A549 (cell line): ENCODE results near the gene DACT2. TPM values are rescaled to one million over a fixed set of nuclear protein-coding genes. Genes with fewer than 3 reads are reported as not detected.

Experiments
- ATAC-seq, 2 experiments: fragments of 200-7000 bp in 1 of 2; fragments of >200 bp in 1 of 2; cut with Nextera tagmentation in 1 of 2; cut with Tn5 transposase in 1 of 2; 3 replicates each; pipeline versions ENCODE4 v1.8.0 to v1.9.1; 2018 to 2020; ENCODE audit warnings: mild to moderate bottlenecking in 1 of 2, moderate library complexity in 1 of 2
- CTCF ChIA-PET: fragments of 300-600 bp; sonication (Branson Sonifier 250); formaldehyde crosslinking; extraction: SDS; loops from one replicate; lab custom pipeline; 2021; ENCODE audit warnings: antibody characterized with exemption, inconsistent platforms; lab: Yijun Ruan, JAX
- POLR2A ChIA-PET: fragments of 350-600 bp; formaldehyde crosslinking; extraction: SDS; loops from one replicate; lab custom pipeline; 2021; ENCODE audit warnings: antibody characterized with exemption, inconsistent platforms; lab: Yijun Ruan, JAX
- DNase-seq, 2 experiments: peaks; one replicate each; pipeline versions ENCODE4 v3.0.0 to v3.0.0-alpha.2; 2011 to 2016; ENCODE audit warnings: low read depth in 1 of 2, low spot score in 1 of 2
- FAIRE-seq: peaks from 2 replicates; lab custom pipeline; 2011; peaks lifted over from hg19 to GRCh38; lab: Jason Lieb, UNC
- H3K27ac ChIP-seq, 2 experiments: fragments of >200 bp; sonication (Bioruptor Twin); formaldehyde crosslinking; 3 replicates each; pipeline ENCODE4 v1.5.1; 2016 to 2017
- H3K4me1 ChIP-seq: fragments of >200 bp; sonication (Bioruptor Twin); formaldehyde crosslinking; 3 replicates; pipeline ENCODE4 v1.6.1; 2016
- H3K4me2 ChIP-seq: fragments of >200 bp; sonication (Bioruptor Twin); formaldehyde crosslinking; 3 replicates; pipeline ENCODE4 v1.6.1; 2016
- H3K4me3 ChIP-seq: fragments of >200 bp; sonication (Bioruptor Twin); formaldehyde crosslinking; 3 replicates; pipeline ENCODE4 v1.5.1; 2016
- H3K9me3 ChIP-seq: fragments of >200 bp; sonication (Bioruptor Twin); formaldehyde crosslinking; 3 replicates; pipeline ENCODE4 v1.6.1; 2016
- BCL3 ChIP-seq: fragments of >200 bp; sonication (Bioruptor Twin); formaldehyde crosslinking; IDR thresholded peaks from 3 replicates; pipeline ENCODE4 v1.6.1; 2016
- BHLHE40 ChIP-seq: IDR thresholded peaks from 2 replicates; pipeline ENCODE4 v1.6.1; 2012; ENCODE audit warnings: low read depth, low read length, inconsistent platforms
- CBX2 ChIP-seq: fragments of 200-600 bp; sonication (generic); IDR thresholded peaks from 2 replicates; pipeline ENCODE4 v1.6.1; 2016; ENCODE audit warnings: low read depth, mild to moderate bottlenecking, borderline replicate concordance
- CBX8 ChIP-seq: fragments of 200-600 bp; sonication (generic); IDR thresholded peaks from 2 replicates; pipeline ENCODE4 v1.6.1; 2016
- E2F6 ChIP-seq: IDR thresholded peaks from 2 replicates; pipeline ENCODE4 v1.6.1; 2012; ENCODE audit warnings: low read depth, borderline replicate concordance
- EHF ChIP-seq: fragments of 250-450 bp; sonication (Bioruptor Pico); IDR thresholded peaks from 2 replicates; pipeline ENCODE4 v1.5.0; 2020; ENCODE audit warnings: mild to moderate bottlenecking
- EHMT2 ChIP-seq: fragments of 200-600 bp; sonication (generic); IDR thresholded peaks from 2 replicates; pipeline ENCODE4 v1.6.1; 2016; ENCODE audit warnings: antibody characterized with exemption, low read depth, mild to moderate bottlenecking, moderate library complexity
- FOSB ChIP-seq: fragments of 250-450 bp; sonication (Bioruptor Pico); IDR thresholded peaks from 2 replicates; pipeline ENCODE4 v1.5.0; 2020; ENCODE audit warnings: mild to moderate bottlenecking, moderate library complexity
- FOXS1 ChIP-seq: fragments of 250-450 bp; sonication (Bioruptor Pico); IDR thresholded peaks from 2 replicates; pipeline ENCODE4 v1.5.0; 2020; ENCODE audit warnings: mild to moderate bottlenecking, moderate library complexity
- GATA3 ChIP-seq: IDR thresholded peaks from 2 replicates; pipeline ENCODE4 v1.6.1; 2012; ENCODE audit warnings: borderline replicate concordance
- HDAC2 ChIP-seq: fragments of 200-600 bp; sonication (generic); IDR thresholded peaks from 2 replicates; pipeline ENCODE4 v1.6.1; 2016
- HEYL ChIP-seq: fragments of 250-450 bp; sonication (Bioruptor Pico); IDR thresholded peaks from 2 replicates; pipeline ENCODE4 v1.8.0; 2021; ENCODE audit warnings: mild to moderate bottlenecking, moderate library complexity
- HMGXB4 ChIP-seq: fragments of 250-450 bp; sonication (Bioruptor Pico); IDR thresholded peaks from 2 replicates; pipeline ENCODE4 v1.5.0; 2021; ENCODE audit warnings: mild to moderate bottlenecking, moderate library complexity, borderline replicate concordance
- JUN ChIP-seq, 2 experiments: fragments of >200 bp; sonication (Bioruptor Twin); formaldehyde crosslinking; IDR thresholded peaks; 2 replicates in 1 of 2; 3 replicates in 1 of 2; pipeline ENCODE4 v1.6.1; 2016 to 2017
- MAFK ChIP-seq: fragments of 450-650 bp; IDR thresholded peaks from 2 replicates; pipeline ENCODE4 v1.6.1; 2014; ENCODE audit not compliant: partially characterized antibody
- MAX ChIP-seq: IDR thresholded peaks from 2 replicates; pipeline ENCODE4 v1.6.1; 2012
- PBX3 ChIP-seq: IDR thresholded peaks from 2 replicates; pipeline ENCODE4 v1.6.1; 2012
- PHF8 ChIP-seq: fragments of 200-600 bp; sonication (generic); IDR thresholded peaks from 2 replicates; pipeline ENCODE4 v1.6.1; 2016; ENCODE audit warnings: low read depth, mild to moderate bottlenecking, antibody characterized with exemption, moderate library complexity, borderline replicate concordance
- RAD21 ChIP-seq, 2 experiments: fragments of >200 bp in 1 of 2; sonication (Bioruptor Twin) in 1 of 2; formaldehyde crosslinking in 1 of 2; IDR thresholded peaks in 1 of 2; conservative IDR thresholded peaks in 1 of 2; 2 replicates in 1 of 2; 3 replicates in 1 of 2; pipeline ENCODE4 v1.6.1; 2012 to 2018; ENCODE audit warnings: inconsistent platforms in 1 of 2
- RARB ChIP-seq: fragments of 250-450 bp; sonication (Bioruptor Pico); IDR thresholded peaks from 2 replicates; pipeline ENCODE4 v1.8.0; 2021; ENCODE audit warnings: mild to moderate bottlenecking, moderate library complexity
- RCOR1 ChIP-seq: fragments of 150-350 bp; IDR thresholded peaks from 2 replicates; pipeline ENCODE4 v1.6.1; 2014; ENCODE audit warnings: antibody characterized with exemption, low read length, low read depth
- REST ChIP-seq: fragments of 200-600 bp; sonication (generic); IDR thresholded peaks from 2 replicates; pipeline ENCODE4 v1.6.1; 2016; ENCODE audit warnings: antibody characterized with exemption, mild to moderate bottlenecking, moderate library complexity
- RNF2 ChIP-seq: fragments of 200-600 bp; sonication (generic); IDR thresholded peaks from 2 replicates; pipeline ENCODE4 v1.6.1; 2016; ENCODE audit warnings: low read depth, mild to moderate bottlenecking, antibody characterized with exemption, moderate library complexity, borderline replicate concordance
- SREBF2 ChIP-seq: fragments of 450-650 bp; IDR thresholded peaks from 2 replicates; pipeline ENCODE4 v1.6.1; 2014; ENCODE audit warnings: mild to moderate bottlenecking, moderate library complexity
- WGBS: methylation state at CpG from one replicate; pipeline ENCODE4 v1.1.6; 2017; ENCODE audit errors: missing lambda C conversion rate; 5-methylcytosine and 5-hydroxymethylcytosine counted together
- polyA plus RNA-seq, 4 experiments: library from polyadenylated mRNA; depleted of rRNA in 3 of 4; stranded (reverse); fragments of >200 nt; fragmentation: RNase III in 1 of 4; extraction: RNeasy Plus Mini Kit Qiagen cat#74134 plus additional on column Dnase treatment in 1 of 4; gene quantifications; 2 replicates in 3 of 4; 3 replicates in 1 of 4; pipeline ENCODE4 v1.2.3, GENCODE V29; 2011 to 2017

The DACT2 gene
- polyA plus RNA-seq, 2 of the 4 experiments (the other 2 are of a cell fraction), result 0.63 to 1.5 TPM

- DNase-seq (peak in 1 of 2 experiments; percentile 18), FAIRE-seq (no peak), ATAC-seq (no peak)
- POLR2A ChIA-PET, result no interaction called here
- peaks cover 4% of the 10 kb centered on the region; the same call in 1 of the 3 replicates for H3K4me1 ChIP-seq
- H3K4me3 ChIP-seq, result no peak overlapping the region
- no peak for TF ChIP-seq EHF (CRISPR knock-in tag)
- no peak for TF ChIP-seq PBX3
- no peak for TF ChIP-seq MAFK
- no peak for TF ChIP-seq RCOR1
- no peak for TF ChIP-seq RARB (CRISPR knock-in tag)
- TF ChIP-seq CBX2, result no peak
- no peak for TF ChIP-seq E2F6
- TF ChIP-seq HEYL (CRISPR knock-in tag), result no peak
- no peak for TF ChIP-seq REST
- no peak for TF ChIP-seq GATA3
- H3K27ac ChIP-seq, result no peak overlapping the region
- H3K4me2 ChIP-seq, result no peak overlapping the region
- CTCF ChIA-PET, result interaction anchor here (0.6 kb wide), 1 partner anchor 1964 kb away, joined by 3 read pairs; no protein-coding TSS in a partner anchor
- H3K9me3 ChIP-seq, result peaks cover 8% of the 10 kb centered on the region; the same call in 2 of the 3 replicates
- WGBS, result 5% methylated on average over 2 of the region's 2 CpGs
Measured at GRCh38 chr6:168322966-168323365, 3.4 kb upstream of the DACT2 start.

GRCh38 chr6:168320634-168321033 lies 1.1 kb upstream of the DACT2 start:
- no peak for ATAC-seq
- H3K27ac ChIP-seq, result no peak overlapping the region
- peak overlapping the region; percentile 94; the same call in 2 of the 3 replicates for H3K4me2 ChIP-seq
- ChIA-PET POLR2A (no interaction called here), CTCF (no interaction called here)
- H3K4me1 ChIP-seq, result no peaks in the 10 kb centered on the region
- WGBS, result 84% methylated on average over 9 of the region's 9 CpGs
- no peak overlapping the region for H3K4me3 ChIP-seq
- no peak for DNase-seq
- H3K9me3 ChIP-seq, result peaks cover 8% of the 10 kb centered on the region; the same call in 2 of the 3 replicates
- no peak for FAIRE-seq
- no peak for TF ChIP-seq PHF8

- peak overlapping the region; percentile 72; the same call in 1 of the 3 replicates for H3K4me3 ChIP-seq
- no peak for FAIRE-seq
- POLR2A ChIA-PET, result no interaction called here
- 79% methylated on average over 33 of the region's 33 CpGs for WGBS
- peak overlapping the region; percentile 94 for H3K4me2 ChIP-seq
- H3K27ac ChIP-seq, result peak overlapping the region in 1 of 2 experiments; percentile 86; a peak in 1 of 6 replicates
- no peak for TF ChIP-seq HMGXB4 (CRISPR knock-in tag)
- TF ChIP-seq RAD21 (conservative IDR thresholded peaks at IDR 0.05 in 1 of 2, IDR thresholded peaks at IDR 0.05 in 1 of 2), result no peak
- TF ChIP-seq BCL3, result no peak
- TF ChIP-seq CBX8, result no peak
- TF ChIP-seq JUN (IDR thresholded peaks at IDR 0.05), result no peak
- no peak for TF ChIP-seq MAFK
- no peak for TF ChIP-seq RNF2
- no peak for TF ChIP-seq FOXS1 (CRISPR knock-in tag)
- no peak for TF ChIP-seq PHF8
- no peak for TF ChIP-seq EHMT2
- TF ChIP-seq SREBF2, result no peak
- no peak for TF ChIP-seq FOSB (CRISPR knock-in tag)
- no peak for TF ChIP-seq HDAC2
- no peak for TF ChIP-seq BHLHE40
- no peak for TF ChIP-seq RARB (CRISPR knock-in tag)
- TF ChIP-seq MAX, result no peak
- CTCF ChIA-PET, result no interaction called here
- peaks cover 8% of the 10 kb centered on the region; the same call in 2 of the 3 replicates for H3K9me3 ChIP-seq
- peak in 1 of 2 experiments; percentile 22; a peak in 3 of 6 replicates for ATAC-seq
- no peak for DNase-seq
- H3K4me1 ChIP-seq, result 0 out of 3 replicates have a peak, but pooled peaks cover 4% of the 10 kb centered on the region
Measured at GRCh38 chr6:168318579-168319278, 848 bp downstream of the DACT2 start.
